GM12874 (cell line): ENCODE measurements around the gene GPRIN1.

Experiments
- CTCF ChIP-seq: IDR thresholded peaks from 2 replicates; pipeline ENCODE4 v1.5.1; 2011; ENCODE audit warnings: low read depth, mild to moderate bottlenecking, control low read depth, low read length, moderate library complexity; ENCODE audit not compliant: insufficient read depth

The GPRIN1 gene

GRCh38 chr5:176549871-176550270 lies 60.1 kb downstream of the GPRIN1 start:
- TF ChIP-seq CTCF: no peak

- no peak for TF ChIP-seq CTCF
Observed at GRCh38 chr5:176548967-176549444, 61.0 kb downstream of the GPRIN1 start, which contains the start of gene CDHR2. CDHR2 (plus strand) TSS chr5:176549342; CDS start chr5:176565353, 16,011 bp downstream.

GRCh38 chr5:176547802-176548201 lies 62.2 kb downstream of the GPRIN1 start:
- TF ChIP-seq CTCF: no peak
